WTC11 (cell line): ENCODE data around the gene ACTN2. TPM values are rescaled to one million over a fixed set of nuclear protein-coding genes. Genes with fewer than 3 reads are reported as not detected.

Experiments
- ATAC-seq: fragments of 200-7000 bp; cut with Tn5 transposase; 2 replicates; pipeline ENCODE4 v1.10.0; 2021; ENCODE audit warnings: mild to moderate bottlenecking, moderate library complexity
- CTCF ChIA-PET: fragments of 300-600 bp; sonication (Branson Sonifier 250); formaldehyde crosslinking; loops from one replicate; lab custom pipeline; 2021; ENCODE audit warnings: antibody characterized with exemption; lab: Charles Lee
- POLR2A ChIA-PET: fragments of 350-600 bp; sonication (Branson Sonifier 250); formaldehyde crosslinking; loops from one replicate; lab custom pipeline; 2021; ENCODE audit warnings: antibody characterized with exemption; lab: Charles Lee
- DNase-seq: peaks from one replicate; pipeline ENCODE4 v3.0.0; 2021; ENCODE audit warnings: low spot score
- H3K27ac Mint-ChIP-seq: 2 replicates; pipeline ENCODE4 v1.8.0; 2021; ENCODE audit warnings: mixed read lengths
- H3K27me3 Mint-ChIP-seq: 2 replicates; pipeline ENCODE4 v1.8.0; 2021; ENCODE audit warnings: low read depth, mild to moderate bottlenecking, moderate library complexity, mixed read lengths
- H3K36me3 Mint-ChIP-seq: 2 replicates; pipeline ENCODE4 v1.8.0; 2021; ENCODE audit warnings: mixed read lengths
- H3K4me1 Mint-ChIP-seq: 2 replicates; pipeline ENCODE4 v1.8.0; 2022; ENCODE audit warnings: mixed read lengths
- H3K4me3 Mint-ChIP-seq: 2 replicates; pipeline ENCODE4 v1.8.0; 2021; ENCODE audit warnings: mild to moderate bottlenecking, moderate library complexity, mixed read lengths
- H3K9me3 Mint-ChIP-seq: 2 replicates; pipeline ENCODE4 v1.8.0; 2021; ENCODE audit warnings: mixed read lengths
- CBFB ChIP-seq: sonication (generic); formaldehyde crosslinking; IDR thresholded peaks from 2 replicates; pipeline ENCODE4 v1.8.1; 2022; ENCODE audit warnings: mild to moderate bottlenecking, low read depth, missing genetic modification reagents
- ELF4 ChIP-seq: sonication (generic); formaldehyde crosslinking; IDR thresholded peaks from 2 replicates; pipeline ENCODE4 v1.8.1; 2022; ENCODE audit warnings: low read depth, mild to moderate bottlenecking, moderate library complexity, missing genetic modification reagents
- ESRRA ChIP-seq: sonication (generic); formaldehyde crosslinking; IDR thresholded peaks from 2 replicates; pipeline ENCODE4 v1.8.1; 2022; ENCODE audit warnings: mild to moderate bottlenecking, missing genetic modification reagents, borderline replicate concordance
- ETV6 ChIP-seq: sonication (generic); formaldehyde crosslinking; IDR thresholded peaks from 2 replicates; pipeline ENCODE4 v1.8.1; 2022; ENCODE audit warnings: mild to moderate bottlenecking, missing genetic modification reagents
- GRHL2 ChIP-seq: fragments of 250-450 bp; sonication (Bioruptor Pico); IDR thresholded peaks from 2 replicates; pipeline ENCODE4 v1.8.0; 2022; ENCODE audit warnings: mild to moderate bottlenecking, moderate library complexity; ENCODE audit not compliant: insufficient replicate concordance, severe bottlenecking
- NFYB ChIP-seq: sonication (generic); formaldehyde crosslinking; conservative IDR thresholded peaks from 2 replicates; pipeline ENCODE4 v1.8.0; 2022; ENCODE audit warnings: low read depth, missing genetic modification reagents
- RELA ChIP-seq: sonication (generic); formaldehyde crosslinking; IDR thresholded peaks from 2 replicates; pipeline ENCODE4 v1.8.1; 2022; ENCODE audit warnings: missing genetic modification reagents, mild to moderate bottlenecking, borderline replicate concordance
- TCF7 ChIP-seq: sonication (generic); formaldehyde crosslinking; IDR thresholded peaks from 2 replicates; pipeline ENCODE4 v1.8.0; 2022; ENCODE audit warnings: mild to moderate bottlenecking, low read depth, missing genetic modification reagents, moderate library complexity
- TEAD4 ChIP-seq: sonication (generic); formaldehyde crosslinking; IDR thresholded peaks from 2 replicates; pipeline ENCODE4 v1.8.0; 2022; ENCODE audit warnings: mild to moderate bottlenecking, missing genetic modification reagents
- ZBTB21 ChIP-seq: sonication (generic); formaldehyde crosslinking; IDR thresholded peaks from 2 replicates; pipeline ENCODE4 v1.8.1; 2023; ENCODE audit warnings: mild to moderate bottlenecking, missing genetic modification reagents, borderline replicate concordance
- ZNF138 ChIP-seq: sonication (generic); formaldehyde crosslinking; conservative IDR thresholded peaks from 2 replicates; pipeline ENCODE4 v1.8.1; 2022; ENCODE audit warnings: mild to moderate bottlenecking, moderate library complexity, missing genetic modification reagents
- ZNF219 ChIP-seq: sonication (generic); formaldehyde crosslinking; IDR thresholded peaks from 2 replicates; pipeline ENCODE4 v1.8.0; 2023; ENCODE audit warnings: missing genetic modification reagents, mild to moderate bottlenecking, borderline replicate concordance
- ZNF232 ChIP-seq: sonication (generic); formaldehyde crosslinking; IDR thresholded peaks from 2 replicates; pipeline ENCODE4 v1.8.0; 2022; ENCODE audit warnings: mild to moderate bottlenecking, missing genetic modification reagents
- ZNF263 ChIP-seq: sonication (generic); formaldehyde crosslinking; IDR thresholded peaks from 2 replicates; pipeline ENCODE4 v1.8.1; 2022; ENCODE audit warnings: low read depth, mild to moderate bottlenecking, moderate library complexity, missing genetic modification reagents
- total RNA-seq: library from RNA; stranded (reverse); gene quantifications from 3 replicates; pipeline ENCODE4 v1.2.3, GENCODE V29; 2021
- TF ChIP-seq, protein P1 (sequence below): fragments of 250-450 bp; sonication (Bioruptor Pico); IDR thresholded peaks from 2 replicates; pipeline ENCODE4 v1.9.0; 2021; ENCODE audit warnings: mild to moderate bottlenecking
- TF ChIP-seq, protein P2 (sequence below): sonication (generic); formaldehyde crosslinking; IDR thresholded peaks from 2 replicates; pipeline ENCODE4 v1.8.0; 2022; ENCODE audit warnings: mild to moderate bottlenecking, missing genetic modification reagents
- TF ChIP-seq, protein P3 (sequence below): fragments of 250-450 bp; sonication (Bioruptor Pico); IDR thresholded peaks from 2 replicates; pipeline ENCODE4 v1.8.0; 2021; ENCODE audit warnings: mild to moderate bottlenecking
- TF ChIP-seq, protein P4 (sequence below): sonication (generic); formaldehyde crosslinking; IDR thresholded peaks from 2 replicates; pipeline ENCODE4 v1.8.0; 2023; ENCODE audit warnings: missing genetic modification reagents
- TF ChIP-seq, protein P5 (sequence below): fragments of 250-450 bp; sonication (Bioruptor Pico); IDR thresholded peaks from 2 replicates; pipeline ENCODE4 v1.9.0; 2021; ENCODE audit warnings: mild to moderate bottlenecking, borderline replicate concordance
- TF ChIP-seq, protein P6 (sequence below): sonication (generic); formaldehyde crosslinking; IDR thresholded peaks from 2 replicates; pipeline ENCODE4 v1.8.0; 2022; ENCODE audit warnings: mild to moderate bottlenecking, missing genetic modification reagents

Gene ACTN2
- total RNA-seq, 1 experiment from 2014 or later, result 2.0 TPM

DNA sequence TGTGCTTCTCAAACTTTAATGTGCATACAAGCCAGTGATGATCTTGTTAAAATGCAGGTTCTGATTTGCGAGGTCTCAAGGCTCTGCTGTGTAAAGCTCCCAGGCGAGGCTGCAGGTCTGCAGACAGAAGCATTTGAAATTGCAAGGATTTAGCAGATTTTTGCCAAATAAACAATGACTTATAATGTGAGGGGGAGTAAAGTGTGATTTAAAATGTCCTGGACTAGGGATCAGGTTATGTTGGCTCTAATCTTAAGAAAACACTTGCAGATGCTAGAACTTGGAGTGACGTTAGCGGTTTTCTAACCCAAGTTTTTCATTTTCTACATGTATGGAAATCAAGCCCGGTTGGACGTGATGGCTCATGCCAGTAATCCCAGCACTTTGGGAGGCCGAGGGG, 16.2 kb upstream of the ACTN2 start (continued):
- TF ChIP-seq, protein P1, sequence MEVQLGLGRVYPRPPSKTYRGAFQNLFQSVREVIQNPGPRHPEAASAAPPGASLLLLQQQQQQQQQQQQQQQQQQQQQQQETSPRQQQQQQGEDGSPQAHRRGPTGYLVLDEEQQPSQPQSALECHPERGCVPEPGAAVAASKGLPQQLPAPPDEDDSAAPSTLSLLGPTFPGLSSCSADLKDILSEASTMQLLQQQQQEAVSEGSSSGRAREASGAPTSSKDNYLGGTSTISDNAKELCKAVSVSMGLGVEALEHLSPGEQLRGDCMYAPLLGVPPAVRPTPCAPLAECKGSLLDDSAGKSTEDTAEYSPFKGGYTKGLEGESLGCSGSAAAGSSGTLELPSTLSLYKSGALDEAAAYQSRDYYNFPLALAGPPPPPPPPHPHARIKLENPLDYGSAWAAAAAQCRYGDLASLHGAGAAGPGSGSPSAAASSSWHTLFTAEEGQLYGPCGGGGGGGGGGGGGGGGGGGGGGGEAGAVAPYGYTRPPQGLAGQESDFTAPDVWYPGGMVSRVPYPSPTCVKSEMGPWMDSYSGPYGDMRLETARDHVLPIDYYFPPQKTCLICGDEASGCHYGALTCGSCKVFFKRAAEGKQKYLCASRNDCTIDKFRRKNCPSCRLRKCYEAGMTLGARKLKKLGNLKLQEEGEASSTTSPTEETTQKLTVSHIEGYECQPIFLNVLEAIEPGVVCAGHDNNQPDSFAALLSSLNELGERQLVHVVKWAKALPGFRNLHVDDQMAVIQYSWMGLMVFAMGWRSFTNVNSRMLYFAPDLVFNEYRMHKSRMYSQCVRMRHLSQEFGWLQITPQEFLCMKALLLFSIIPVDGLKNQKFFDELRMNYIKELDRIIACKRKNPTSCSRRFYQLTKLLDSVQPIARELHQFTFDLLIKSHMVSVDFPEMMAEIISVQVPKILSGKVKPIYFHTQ (CRISPR knock-in tag), result no peak
- TF ChIP-seq, protein P2, sequence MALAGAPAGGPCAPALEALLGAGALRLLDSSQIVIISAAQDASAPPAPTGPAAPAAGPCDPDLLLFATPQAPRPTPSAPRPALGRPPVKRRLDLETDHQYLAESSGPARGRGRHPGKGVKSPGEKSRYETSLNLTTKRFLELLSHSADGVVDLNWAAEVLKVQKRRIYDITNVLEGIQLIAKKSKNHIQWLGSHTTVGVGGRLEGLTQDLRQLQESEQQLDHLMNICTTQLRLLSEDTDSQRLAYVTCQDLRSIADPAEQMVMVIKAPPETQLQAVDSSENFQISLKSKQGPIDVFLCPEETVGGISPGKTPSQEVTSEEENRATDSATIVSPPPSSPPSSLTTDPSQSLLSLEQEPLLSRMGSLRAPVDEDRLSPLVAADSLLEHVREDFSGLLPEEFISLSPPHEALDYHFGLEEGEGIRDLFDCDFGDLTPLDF (CRISPR knock-in tag), result no peak
- TF ChIP-seq ZBTB21 (CRISPR knock-in tag) (no peak), ETV6 (CRISPR knock-in tag) (no peak), NFYB (no peak), GRHL2 (CRISPR knock-in tag) (no peak), RELA (CRISPR knock-in tag) (no peak), ZNF219 (CRISPR knock-in tag) (no peak)

DNA sequence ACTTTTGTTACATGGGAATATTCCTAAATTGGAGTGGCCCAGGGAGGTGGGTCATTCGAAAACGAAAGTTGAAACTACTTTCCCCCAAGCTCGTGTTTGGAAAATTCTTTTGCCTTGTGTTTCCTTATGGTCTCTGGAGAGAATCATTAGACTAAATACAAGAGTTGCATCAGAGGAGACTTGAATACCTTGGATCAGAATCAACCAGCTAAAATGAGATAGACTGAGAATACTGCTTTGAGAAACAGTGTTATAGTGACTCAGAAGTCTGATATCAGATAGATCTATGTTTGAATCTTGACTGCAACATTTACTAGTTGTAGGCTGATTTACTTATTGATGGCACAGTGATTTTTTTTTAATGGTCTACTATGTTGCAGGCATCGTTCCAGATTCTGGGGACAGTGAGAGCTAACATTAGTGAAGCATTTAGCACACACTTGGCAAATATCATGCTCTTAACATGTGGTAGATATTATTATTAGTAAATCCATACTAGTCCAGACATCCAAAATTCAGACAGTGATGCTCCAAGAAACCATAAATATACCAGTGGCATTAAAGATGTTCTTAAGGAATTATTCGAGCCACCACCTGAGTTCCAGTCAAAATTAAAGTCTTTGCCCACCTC, 12.9 kb upstream of the ACTN2 start:
- H3K4me1 Mint-ChIP-seq, result peaks cover 13% of the 10 kb centered on the region
- DNase-seq, result no peak
- no peak for TF ChIP-seq GRHL2 (CRISPR knock-in tag)
- TF ChIP-seq ZNF138 (CRISPR knock-in tag), result no peak
- no peak overlapping the region for H3K27ac Mint-ChIP-seq
- H3K9me3 Mint-ChIP-seq, result no peaks in the 10 kb centered on the region
- ATAC-seq, result no peak
- no peak overlapping the region for H3K4me3 Mint-ChIP-seq
- H3K27me3 Mint-ChIP-seq, result no peaks in the 10 kb centered on the region
- no peaks in the 10 kb centered on the region for H3K36me3 Mint-ChIP-seq
- ChIA-PET POLR2A (no interaction called here), CTCF (no interaction called here)

DNA sequence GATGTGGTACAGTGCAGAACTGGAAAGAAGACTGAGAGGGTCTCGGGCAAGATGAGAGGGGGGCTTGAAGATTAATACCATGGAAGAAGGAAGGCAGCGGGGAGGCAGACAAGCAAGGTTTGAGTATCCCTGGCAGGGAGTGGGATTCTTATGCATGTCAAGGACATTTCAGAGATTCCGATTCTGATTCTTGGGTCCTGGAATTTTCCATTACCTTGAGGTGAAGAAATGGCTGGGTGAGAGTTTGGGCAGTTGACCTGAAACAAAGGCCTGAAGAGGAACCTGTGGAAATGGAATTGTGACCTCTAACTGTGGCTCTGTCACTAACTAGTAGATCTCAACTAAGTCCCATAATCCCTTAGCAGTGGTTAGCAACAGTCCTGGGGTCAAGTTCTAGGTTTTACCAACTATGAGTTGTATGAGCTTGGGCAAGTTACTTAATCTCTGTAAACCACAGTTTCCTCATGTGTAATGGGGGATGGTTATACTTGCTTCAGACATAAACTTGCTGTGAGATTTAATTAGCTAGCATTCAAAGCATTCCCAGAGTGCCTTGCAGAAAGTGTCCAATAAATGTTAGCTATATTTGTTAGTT, 8.6 kb upstream of the ACTN2 start:
- no peak for DNase-seq
- ATAC-seq, result no peak; the same call in none of the 2 replicates
- Mint-ChIP-seq H3K9me3 (no peaks in the 10 kb centered on the region), H3K4me3 (no peak overlapping the region), H3K27ac (no peak overlapping the region; the same call in 1 of the 2 replicates), H3K36me3 (no peaks in the 10 kb centered on the region), H3K27me3 (peaks cover 3% of the 10 kb centered on the region; the same call in 1 of the 2 replicates), H3K4me1 (peaks cover 13% of the 10 kb centered on the region)
- ChIA-PET CTCF (no interaction called here), POLR2A (interaction anchor here (0.5 kb wide), 1 partner anchor 1351 kb away, joined by 4 read pairs; no protein-coding TSS in a partner anchor)
- TF ChIP-seq, protein P3, sequence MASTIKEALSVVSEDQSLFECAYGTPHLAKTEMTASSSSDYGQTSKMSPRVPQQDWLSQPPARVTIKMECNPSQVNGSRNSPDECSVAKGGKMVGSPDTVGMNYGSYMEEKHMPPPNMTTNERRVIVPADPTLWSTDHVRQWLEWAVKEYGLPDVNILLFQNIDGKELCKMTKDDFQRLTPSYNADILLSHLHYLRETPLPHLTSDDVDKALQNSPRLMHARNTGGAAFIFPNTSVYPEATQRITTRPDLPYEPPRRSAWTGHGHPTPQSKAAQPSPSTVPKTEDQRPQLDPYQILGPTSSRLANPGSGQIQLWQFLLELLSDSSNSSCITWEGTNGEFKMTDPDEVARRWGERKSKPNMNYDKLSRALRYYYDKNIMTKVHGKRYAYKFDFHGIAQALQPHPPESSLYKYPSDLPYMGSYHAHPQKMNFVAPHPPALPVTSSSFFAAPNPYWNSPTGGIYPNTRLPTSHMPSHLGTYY (CRISPR knock-in tag), result no peak
- TF ChIP-seq ELF4 (CRISPR knock-in tag) (no peak), ESRRA (CRISPR knock-in tag) (no peak), TEAD4 (CRISPR knock-in tag) (no peak), TCF7 (CRISPR knock-in tag) (no peak), CBFB (CRISPR knock-in tag) (no peak), ZNF263 (CRISPR knock-in tag) (no peak), ZNF232 (CRISPR knock-in tag) (no peak)
- TF ChIP-seq, protein P4, sequence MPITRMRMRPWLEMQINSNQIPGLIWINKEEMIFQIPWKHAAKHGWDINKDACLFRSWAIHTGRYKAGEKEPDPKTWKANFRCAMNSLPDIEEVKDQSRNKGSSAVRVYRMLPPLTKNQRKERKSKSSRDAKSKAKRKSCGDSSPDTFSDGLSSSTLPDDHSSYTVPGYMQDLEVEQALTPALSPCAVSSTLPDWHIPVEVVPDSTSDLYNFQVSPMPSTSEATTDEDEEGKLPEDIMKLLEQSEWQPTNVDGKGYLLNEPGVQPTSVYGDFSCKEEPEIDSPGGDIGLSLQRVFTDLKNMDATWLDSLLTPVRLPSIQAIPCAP (CRISPR knock-in tag), result no peak
- TF ChIP-seq, protein P5, sequence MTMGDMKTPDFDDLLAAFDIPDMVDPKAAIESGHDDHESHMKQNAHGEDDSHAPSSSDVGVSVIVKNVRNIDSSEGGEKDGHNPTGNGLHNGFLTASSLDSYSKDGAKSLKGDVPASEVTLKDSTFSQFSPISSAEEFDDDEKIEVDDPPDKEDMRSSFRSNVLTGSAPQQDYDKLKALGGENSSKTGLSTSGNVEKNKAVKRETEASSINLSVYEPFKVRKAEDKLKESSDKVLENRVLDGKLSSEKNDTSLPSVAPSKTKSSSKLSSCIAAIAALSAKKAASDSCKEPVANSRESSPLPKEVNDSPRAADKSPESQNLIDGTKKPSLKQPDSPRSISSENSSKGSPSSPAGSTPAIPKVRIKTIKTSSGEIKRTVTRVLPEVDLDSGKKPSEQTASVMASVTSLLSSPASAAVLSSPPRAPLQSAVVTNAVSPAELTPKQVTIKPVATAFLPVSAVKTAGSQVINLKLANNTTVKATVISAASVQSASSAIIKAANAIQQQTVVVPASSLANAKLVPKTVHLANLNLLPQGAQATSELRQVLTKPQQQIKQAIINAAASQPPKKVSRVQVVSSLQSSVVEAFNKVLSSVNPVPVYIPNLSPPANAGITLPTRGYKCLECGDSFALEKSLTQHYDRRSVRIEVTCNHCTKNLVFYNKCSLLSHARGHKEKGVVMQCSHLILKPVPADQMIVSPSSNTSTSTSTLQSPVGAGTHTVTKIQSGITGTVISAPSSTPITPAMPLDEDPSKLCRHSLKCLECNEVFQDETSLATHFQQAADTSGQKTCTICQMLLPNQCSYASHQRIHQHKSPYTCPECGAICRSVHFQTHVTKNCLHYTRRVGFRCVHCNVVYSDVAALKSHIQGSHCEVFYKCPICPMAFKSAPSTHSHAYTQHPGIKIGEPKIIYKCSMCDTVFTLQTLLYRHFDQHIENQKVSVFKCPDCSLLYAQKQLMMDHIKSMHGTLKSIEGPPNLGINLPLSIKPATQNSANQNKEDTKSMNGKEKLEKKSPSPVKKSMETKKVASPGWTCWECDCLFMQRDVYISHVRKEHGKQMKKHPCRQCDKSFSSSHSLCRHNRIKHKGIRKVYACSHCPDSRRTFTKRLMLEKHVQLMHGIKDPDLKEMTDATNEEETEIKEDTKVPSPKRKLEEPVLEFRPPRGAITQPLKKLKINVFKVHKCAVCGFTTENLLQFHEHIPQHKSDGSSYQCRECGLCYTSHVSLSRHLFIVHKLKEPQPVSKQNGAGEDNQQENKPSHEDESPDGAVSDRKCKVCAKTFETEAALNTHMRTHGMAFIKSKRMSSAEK (CRISPR knock-in tag), result no peak
- TF ChIP-seq, protein P6, sequence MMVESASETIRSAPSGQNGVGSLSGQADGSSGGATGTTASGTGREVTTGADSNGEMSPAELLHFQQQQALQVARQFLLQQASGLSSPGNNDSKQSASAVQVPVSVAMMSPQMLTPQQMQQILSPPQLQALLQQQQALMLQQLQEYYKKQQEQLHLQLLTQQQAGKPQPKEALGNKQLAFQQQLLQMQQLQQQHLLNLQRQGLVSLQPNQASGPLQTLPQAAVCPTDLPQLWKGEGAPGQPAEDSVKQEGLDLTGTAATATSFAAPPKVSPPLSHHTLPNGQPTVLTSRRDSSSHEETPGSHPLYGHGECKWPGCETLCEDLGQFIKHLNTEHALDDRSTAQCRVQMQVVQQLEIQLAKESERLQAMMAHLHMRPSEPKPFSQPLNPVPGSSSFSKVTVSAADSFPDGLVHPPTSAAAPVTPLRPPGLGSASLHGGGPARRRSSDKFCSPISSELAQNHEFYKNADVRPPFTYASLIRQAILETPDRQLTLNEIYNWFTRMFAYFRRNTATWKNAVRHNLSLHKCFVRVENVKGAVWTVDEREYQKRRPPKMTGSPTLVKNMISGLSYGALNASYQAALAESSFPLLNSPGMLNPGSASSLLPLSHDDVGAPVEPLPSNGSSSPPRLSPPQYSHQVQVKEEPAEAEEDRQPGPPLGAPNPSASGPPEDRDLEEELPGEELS (CRISPR knock-in tag), result no peak
